DMS153 treated with DMSO at 0.1 percent for 48 hours (cell line): ENCODE results near the gene ITGB8.
"Not testable (repeated sequence)": the region's sequence is repeated elsewhere in the genome, so short reads cannot be mapped to it uniquely, and the experiment has no call there.

Experiments
- DNase-seq: peaks from one replicate; lab custom pipeline; 2025; ENCODE audit not compliant: unreplicated experiment; lab: John Stamatoyannopoulos, UW

ITGB8 gene

DNA sequence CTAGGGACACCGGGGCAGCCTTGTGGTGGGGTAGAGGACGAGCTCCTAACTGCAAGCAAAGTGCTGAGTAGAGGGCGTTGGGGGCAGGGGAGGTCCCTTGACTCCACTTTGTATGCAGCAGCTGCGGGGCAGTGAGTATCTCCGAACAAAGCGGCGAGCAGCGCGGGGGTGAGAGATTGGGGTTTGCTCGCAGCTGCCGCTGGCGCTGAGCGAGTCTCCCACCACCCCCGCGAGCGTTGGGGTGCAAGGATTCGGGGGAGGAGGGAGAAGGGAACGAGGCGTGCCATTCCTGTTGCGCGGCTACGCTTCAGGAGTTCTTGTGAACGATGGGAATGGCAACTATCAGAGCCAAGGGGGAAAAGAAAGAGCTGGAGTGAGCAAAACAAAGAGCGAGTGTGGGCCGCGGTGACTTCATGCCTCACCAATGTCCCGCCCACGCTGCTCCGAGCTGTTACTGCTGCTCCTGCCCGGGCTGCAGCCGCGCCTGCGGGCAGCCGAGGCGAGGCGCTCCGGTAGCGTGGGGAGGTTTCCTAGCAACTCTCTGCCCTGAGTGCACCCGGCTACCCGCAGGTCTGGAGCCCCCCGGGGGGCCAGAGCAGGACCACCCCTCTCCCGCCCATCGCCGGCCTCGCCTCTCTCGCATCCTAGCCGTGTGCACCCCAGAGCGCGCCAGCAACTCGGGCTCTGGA lies at the start of gene ITGB8:
Gene ITGB8 (plus strand): TSS at position 662 of the 689 bp plus-strand sequence. CDS start 907 bp downstream, outside the sequence.
- DNase-seq, result peak; percentile 87

DNA sequence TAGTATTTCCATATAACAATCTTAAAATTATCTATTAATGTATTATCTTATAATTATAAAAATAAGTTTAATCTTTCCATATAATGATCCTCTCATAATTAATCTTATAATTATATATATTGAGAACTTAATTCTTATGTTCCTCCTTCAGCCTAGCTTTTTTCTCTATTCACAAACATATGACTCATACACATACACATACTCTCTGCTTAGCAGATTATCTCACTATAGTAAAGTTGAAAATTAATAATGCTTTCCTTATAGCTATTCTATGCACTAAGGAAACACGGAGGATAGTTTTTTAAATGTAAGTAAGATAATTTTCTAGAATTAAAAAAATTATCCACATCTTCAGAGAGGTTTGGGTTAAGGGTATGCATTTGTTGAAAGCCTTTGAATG lies 47.7 kb upstream of the ITGB8 start:
- no peak for DNase-seq

DNA sequence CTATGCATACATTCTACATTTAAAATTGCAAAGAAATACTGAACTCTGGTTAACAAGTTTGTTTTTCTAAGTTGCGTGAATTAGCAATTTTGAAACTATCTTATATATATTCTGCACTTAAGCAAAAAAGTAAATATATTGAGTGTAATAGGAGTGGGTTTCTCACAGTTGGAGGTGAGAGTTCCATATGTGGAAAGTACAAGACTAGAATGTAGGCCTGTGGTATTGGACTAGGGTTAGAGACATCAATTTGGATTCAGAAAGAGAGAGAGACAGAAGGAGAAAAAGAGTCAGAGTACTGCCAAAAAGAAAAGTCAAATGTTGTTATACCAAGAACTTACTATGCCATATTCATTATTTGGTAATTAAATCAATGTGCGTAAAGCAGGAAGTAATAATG lies 47.3 kb upstream of the ITGB8 start:
- no peak for DNase-seq

DNA sequence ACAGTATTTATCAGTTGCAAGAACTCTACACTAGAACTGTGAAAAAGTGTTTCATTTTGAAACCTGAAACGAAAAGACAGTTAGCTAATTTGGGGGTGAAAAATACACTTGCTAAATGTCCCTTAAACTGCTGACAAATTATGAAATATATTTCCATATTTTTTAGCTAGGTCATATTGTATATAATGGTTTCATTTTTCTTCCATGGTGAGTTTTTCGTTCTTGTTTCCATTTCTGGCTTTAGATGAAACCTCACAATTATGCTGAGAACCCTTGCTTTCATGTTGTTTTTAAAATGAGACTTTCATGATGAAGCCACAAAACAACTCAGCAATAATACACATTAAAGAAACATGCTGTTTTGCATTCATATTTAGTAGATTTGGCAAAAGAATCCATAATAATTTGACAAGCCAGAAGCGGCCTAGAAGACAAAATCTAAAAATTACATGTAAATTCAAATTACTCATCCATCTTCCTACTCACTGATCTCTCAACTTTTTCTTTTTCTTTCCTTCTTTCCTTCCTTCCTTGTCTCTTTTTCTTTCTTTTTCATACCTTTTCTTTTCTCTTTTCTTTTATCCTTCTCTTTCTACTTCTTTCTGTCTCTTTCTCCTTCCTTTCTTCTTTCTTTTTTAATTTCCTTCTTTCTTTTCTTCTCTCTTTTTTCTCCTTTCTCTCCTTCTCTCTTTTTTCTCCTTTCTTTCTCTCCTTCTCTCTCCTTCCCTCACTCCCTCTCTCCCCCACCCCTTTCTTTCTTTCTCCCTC lies 46.5 kb upstream of the ITGB8 start:
- DNase-seq, result no peak

DNA sequence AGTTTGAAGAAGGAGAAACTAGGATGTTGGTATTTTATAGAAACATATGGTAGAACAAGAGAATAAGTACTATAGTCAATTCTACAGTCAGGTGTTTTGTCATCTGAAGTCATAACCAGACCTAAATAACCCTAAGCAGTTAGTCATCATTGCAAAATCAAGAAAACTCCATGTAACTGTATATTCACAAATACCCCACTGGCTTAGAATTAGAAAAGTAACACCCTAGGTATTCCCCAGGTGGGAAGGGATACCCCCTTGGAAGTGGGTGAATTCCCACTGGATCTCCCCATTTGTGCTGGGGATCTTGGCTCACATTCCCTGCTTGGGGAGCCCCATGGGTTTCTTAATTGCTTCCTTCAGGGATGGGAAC lies 45.9 kb upstream of the ITGB8 start:
- no peak for DNase-seq

DNA sequence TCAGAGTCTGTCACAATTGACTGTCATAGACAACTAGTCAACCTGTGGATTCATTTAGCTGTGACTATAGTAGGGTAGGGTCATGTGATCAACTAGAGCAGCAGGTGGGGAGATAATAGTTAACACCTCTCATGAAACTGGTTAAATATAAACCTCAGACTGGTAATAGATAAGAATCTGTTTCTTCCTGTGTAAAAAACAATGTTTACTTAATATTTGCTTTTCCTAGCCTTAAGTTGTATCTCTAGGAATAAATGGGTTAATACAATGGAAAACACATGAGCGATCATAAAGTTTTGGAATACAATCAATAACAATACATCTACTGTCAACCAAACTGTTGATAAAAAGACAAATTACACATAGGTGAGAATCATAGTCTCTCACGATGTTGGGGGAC lies 43.4 kb upstream of the ITGB8 start:
- DNase-seq, result no peak

DNA sequence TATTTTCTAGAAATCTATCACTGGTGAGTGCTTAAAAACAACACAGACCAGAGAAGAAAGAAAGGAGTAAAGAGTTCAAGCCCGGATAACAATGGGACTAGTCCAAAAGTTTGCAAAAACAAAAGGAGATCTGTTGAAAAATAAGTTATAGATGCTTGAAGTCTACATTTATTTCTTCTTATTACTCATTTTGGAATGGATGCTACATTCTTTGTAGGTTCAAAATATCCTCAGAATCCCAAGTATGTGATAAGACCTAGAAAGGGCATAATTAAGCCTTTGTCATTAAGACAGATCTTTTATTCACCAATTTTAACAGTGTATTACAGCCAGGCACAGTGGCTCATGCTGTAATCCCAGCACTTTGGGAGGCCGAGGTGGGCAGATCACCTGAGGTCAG lies 42.7 kb upstream of the ITGB8 start:
- no peak for DNase-seq

DNA sequence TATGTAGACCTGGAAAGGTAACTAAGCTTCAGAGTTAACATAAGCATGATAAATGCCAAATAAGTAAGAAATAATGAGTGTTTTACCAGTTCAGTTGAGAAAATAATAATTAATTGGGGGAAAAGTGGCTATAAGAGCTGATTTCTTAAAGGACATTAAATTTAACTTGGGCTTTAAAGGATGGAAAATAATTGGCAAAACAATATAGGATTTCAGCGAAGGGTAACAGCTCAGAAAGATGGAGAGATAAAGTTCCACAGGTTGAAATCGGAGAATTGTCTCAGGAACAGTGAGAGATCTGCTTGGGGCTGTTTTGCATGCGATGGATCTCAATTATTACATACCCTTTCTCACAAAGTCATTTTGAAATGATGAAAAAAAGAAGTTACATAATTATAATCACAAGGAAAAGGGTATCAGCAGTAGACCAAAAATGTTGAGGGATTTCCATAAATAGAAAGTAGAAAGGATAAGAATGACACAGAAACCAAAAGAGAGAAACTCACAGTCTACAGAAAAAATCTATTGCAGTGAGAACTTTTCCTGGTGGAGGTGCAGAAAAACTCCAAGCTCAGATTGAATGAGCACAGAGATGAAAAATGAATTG lies 40.1 kb upstream of the ITGB8 start:
- DNase-seq, result no peak

DNA sequence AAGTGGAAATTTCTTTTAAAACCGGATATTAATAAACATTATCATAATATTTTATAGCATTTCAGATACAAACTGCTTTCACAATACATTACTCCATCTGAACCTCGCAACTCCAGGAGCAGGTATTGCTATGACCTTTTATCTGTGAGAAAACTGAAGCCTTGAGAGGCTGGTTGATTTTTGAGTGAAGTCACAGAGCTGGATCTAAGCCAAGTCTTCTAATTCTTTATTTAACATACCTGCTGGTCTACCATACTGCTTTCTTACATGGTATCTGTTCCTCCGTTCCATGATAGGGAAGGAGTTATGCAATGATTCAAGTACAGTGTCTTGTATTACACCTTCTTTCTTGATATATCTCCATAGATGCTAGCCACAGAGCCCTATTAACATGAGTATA lies 37.4 kb upstream of the ITGB8 start:
- no peak for DNase-seq

DNA sequence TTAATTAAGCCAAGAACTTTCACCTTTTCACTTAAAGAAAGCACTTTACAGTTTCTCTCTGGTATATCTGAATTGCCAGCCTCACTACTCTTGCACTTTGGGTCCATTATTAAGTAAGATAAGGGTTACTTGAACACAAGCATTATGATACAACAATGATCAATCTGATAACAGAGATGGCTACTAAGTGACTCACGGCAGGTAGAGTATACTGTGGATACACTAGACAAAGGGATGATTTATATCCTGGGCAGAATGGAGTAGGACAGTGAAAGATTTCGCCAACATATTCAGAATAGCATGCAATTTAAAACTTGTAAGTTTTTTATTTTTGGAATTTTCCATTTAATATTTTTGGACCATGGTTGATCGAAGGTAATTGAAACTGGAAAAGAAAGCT lies 34.3 kb upstream of the ITGB8 start:
- DNase-seq, result no peak

DNA sequence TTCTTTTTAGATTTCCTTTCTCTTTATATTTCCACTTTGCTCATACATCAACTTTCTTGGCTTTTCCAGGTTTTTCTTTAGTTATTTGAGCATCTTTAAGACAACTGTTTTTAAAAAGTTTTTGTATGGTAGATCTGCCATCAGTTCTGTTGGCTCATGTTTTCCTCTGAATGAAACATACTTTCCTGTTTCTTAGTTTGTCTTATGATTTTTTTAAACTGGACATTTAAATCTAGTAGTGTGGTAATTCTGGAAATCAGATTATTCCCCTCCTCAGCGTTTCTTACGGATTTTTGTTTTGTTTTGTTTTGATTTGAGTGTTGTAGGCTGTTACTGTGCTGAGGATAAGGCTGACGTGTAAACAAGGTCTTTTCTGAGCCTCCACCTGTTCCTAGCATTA lies 33.8 kb upstream of the ITGB8 start:
- no peak for DNase-seq

DNA sequence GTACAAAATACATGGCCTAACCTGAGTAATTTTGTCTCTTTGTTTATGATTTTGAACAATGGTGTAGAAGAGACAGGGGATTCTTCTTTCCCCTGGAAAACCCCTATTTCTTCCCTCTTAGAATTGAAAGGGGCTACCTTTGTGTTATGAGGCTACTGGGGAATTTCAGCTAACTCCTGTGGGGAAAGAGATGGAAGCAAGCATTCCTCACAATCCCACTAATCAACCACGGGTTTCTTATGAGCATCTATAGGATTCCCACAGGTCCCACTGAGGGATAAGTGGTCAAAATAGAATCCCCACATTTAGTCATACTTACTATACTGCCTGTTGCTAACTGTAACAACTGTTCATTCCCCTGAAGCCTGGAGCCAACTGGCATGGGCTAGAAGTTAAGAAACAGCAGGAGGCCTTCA lies 32.2 kb upstream of the ITGB8 start:
- DNase-seq, result no peak

DNA sequence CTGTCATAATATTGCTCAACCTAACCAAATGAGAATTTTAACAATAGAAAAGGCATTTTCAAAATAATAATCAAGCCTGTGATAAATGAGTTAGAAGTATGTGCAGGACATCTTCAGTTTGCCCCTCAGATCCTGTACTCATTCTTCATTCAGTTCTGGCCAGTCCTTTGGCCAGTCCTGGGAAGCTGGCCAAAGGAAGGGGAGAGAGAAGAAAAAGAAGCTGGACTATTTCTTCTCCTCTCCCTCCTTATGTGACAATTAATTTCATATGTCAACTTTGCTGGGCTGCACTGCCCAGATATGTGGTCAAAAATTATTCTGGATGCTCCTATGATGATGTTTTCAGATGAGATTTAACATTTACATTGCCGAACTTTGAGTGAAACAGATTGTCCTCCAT lies 31.6 kb upstream of the ITGB8 start:
- DNase-seq, result no peak

DNA sequence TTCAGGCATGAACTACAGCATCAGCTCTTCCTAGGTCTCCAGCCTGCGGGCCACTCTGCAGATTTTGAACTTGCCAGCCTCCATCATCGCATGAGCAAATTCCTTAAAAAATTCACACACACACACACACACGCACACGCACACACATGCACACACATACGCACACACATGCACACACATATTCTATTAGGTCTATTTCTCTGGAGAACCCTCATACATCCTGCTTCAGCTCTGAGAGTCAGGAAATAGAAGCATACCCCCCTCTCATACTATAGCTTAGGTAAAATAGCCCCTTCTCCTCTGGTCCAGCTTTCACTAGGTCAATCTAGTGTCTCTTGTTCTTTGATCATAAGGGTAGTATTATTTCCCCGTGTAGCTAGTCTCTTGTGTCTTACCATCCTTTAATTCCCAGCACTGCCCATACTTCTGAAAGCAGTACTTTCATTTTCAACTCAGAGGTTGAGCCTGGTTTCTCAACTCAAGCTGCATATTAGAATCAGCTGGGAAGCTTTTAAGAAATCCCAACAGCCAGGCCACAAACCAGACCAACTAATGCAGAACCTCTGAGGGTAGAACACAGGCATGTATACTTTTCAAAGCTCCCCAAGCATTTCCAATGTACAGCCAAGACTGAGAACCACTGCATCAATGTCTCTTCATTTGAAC lies 30.9 kb upstream of the ITGB8 start:
- no peak for DNase-seq

DNA sequence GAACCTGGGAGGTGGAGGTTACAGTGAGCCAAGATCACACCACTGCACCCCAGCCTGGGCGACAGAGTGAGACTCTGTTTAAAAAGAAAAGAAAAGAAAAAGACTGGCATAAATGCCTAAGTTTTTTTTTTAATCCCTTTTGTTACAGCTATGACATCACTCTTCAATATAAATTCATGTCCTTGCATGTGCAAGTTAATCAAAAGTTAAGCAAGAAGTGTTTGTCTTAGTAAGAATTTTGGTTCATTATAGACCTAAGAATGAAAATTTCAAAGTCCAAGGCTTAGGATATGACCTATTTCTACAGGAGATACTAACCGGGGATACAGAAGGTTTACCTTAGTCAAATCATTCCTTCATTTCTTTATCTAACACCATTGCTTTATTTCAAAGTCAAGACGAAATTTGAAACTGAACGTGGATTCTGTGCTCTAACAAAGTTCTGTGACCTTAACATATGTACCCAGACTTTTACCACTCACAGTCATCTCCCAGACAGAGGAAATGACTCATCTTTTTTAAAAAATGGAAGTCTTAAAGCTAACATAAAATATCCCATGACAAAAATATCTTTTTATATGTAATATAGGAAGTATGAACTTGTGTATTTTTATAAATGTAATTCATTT lies 29.3 kb upstream of the ITGB8 start:
- DNase-seq, result no peak

DNA sequence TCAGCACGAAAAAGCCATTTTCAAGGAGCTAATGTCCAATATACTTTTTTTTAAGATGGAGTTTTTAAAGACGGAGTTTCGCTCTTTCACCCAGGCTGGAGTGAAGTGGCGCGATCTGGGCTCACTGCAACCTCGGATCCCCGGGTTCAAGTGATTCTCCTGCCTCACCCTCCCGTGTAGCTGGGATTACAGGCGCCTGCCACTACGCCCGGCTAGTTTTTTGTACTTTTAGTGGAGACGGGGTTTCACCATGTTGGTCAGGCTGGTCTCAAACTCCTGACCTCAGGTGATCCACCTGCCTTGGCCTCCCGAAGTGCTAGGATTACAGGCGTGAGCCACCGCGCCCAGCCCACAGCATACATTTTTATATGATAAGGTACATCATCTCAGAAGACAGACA lies 28.4 kb upstream of the ITGB8 start:
- not testable (repeated sequence) for DNase-seq

DNA sequence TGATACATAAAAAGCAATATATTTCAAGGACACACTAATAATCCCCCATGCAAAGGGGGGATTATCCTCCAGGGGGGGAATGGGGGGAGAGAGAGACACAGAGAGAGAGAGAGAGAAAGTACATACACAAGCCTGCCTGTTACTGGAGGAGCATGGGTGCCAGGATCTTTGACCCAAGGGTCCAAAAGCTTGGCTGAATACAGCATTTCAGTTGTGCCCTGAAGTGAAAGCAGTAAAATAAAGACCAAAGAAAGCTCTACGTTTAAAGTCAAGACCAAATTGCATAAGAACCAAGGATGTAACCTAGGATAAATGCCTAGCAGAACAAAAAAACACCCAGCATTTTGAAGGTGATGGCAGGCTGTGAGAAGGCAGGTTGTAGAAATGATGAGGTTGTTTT lies 27.8 kb upstream of the ITGB8 start:
- DNase-seq, result no peak

DNA sequence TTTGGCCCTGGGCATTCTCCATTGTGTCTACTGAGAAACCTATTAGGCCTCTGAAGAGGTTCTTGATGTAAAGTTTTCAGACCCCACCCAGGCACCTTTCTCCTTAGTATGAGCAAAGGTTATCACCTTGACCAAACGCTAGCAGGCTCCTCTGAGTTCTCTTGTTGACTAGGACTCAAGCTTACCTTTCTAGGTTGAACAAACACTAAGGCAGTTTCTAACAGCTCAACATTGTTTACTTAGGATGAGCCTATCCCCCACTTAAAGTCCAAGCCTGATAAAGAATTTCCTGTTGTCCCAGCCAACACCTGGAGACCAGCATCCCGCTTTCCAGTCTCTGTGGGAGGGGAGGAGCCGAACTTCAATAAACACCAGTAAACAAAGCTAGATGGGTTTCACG lies 26.3 kb upstream of the ITGB8 start:
- peak; percentile 97 for DNase-seq

DNA sequence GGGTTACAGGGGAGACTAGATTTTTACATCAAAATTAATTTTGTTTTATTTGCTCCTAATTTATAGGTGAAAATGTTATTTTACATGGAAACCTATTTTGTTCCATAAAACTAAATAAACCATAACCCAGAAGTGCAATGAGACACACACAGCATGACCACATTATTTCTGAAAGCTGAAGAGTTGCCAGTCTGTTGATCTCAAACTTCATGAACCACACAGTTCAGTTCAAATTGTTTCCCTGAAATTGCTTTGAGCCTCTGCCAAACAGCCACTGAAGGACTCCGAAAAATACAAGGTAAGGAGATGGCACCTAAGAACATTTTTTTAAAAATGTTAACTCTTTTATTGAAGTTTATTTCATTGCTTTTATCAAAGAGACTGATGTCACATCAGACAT lies 25.0 kb upstream of the ITGB8 start:
- DNase-seq, result no peak

DNA sequence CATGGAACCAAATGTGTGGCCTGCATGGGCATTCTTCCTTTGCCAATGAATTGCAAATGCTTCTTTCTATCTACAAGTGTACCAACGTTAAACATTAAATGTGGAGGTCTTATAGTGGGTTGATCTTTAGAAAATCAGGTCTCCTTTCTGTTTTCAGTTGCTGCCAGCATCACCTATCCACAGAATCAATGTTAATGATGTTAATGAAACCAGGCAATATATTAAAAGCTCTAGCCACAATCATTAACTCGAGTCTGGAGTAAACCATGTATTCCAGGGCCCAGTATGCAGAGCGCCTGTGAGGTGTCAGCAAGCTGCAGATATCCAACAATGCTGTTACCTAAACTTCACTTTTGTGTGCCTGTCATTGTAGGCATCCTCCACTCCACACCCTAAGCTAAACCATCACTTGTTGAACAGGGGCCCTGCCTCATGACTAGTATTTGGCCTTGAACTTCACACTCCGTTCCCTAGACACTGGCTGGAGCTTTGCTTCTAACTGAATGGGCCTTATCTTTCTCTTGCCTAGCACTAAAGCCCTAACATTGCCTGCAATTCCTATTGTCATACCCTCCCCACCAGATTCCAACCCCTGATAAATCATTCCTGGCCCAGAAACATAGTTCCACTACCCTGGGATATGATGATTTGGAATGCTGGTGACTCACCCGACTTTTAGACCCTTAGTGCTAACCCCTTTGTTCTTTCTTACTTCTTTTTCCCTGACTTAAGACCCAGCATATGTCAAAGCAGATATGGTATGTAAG lies 24.3 kb upstream of the ITGB8 start:
- DNase-seq, result no peak

DNA sequence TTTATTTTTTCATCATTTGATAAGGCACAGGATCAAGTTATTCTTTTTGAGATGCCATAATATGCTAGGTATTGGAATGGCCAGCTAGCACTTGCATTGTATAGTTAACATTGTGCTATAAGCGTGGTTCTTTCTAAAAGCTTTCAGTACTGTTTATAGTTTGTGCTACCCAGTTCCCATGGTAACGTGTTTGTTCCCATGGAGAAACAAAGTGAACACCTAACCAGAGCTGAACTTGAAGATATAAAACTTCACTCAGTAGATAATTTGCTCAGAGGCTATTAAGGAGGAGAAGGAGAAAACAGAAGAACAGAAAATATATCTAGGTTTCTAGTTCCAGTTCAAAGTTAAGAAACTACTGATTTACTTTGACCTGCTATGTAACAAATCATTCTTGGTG lies 23.6 kb upstream of the ITGB8 start:
- peak; percentile 58 for DNase-seq
